HG03060 (cell line): ENCODE measurements around the gene GALNT17.

ENCODE experiments used
- ATAC-seq: cut with Tn5 transposase; IDR thresholded peaks from one replicate; pipeline ENCODE4 v1.9.1; 2021; ENCODE audit warnings: low read depth, moderate number of reproducible peaks; ENCODE audit not compliant: unreplicated experiment

GALNT17 gene

DNA sequence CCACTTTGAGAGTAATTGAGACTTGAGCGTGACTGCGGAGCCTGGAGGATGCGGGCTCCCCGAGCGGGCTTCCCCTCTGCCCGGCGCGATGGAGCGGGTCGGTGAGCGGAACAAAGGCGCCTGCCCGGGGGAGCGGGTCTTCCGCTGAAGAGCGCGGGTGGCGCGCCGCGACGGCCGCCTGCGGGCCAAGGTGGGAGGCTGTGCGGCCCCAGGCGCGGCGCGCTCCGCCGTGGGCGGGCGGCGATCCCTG, at the start of gene GALNT17:
TSS of gene GALNT17 (plus strand) at position 18 of the 250 bp plus-strand sequence.
- no peak for ATAC-seq

DNA sequence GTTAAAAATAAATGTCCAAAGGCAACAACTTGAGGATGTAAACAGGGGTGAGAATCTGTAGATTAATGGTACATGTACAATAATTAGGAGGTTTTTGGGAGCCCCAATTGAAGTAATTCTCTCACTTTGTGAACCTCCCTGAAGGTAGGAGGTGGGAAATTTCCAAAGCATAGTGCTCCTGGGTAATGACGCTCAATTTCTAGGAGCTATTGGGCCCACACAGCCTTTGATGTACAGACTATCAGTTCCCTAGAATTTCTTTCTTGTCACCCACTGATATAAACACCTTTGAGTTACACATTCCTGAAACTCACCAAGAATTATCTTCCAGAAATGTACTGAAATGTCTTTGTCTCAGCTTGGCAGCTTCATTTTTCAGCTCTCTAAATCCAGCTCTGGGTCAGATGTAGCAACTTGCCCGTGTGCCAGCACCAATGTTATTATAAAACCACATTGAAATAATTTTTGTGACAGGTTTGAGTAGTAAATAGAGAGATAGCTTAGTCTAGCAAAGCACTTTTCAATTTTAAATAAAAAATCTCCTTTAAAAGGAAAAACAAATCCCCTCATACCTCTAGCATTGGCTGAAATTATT, 36.6 kb upstream of the GALNT17 start:
- no peak for ATAC-seq

DNA sequence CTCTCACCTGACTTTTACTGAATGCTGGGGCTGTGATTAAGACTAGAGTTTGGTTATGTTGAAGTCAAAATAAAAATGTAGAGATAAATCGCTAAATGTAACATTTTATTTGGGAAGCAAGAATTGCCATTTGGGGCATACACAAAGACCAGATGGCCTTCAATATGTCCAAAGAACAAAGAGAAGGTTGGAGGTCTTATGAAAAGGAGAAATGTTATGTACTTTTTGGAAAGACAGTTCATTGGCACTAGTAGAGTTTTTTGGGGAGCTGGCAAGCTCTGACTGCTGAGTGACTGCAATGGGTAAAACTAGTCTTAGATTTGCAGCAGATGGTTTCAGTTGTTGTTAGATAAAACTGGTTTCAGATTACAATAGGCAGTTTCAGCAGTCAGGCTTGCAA, 35.6 kb upstream of the GALNT17 start:
- no peak for ATAC-seq

- ATAC-seq, result no peak
Measured at GRCh38 chr7:71106226-71106625, 25.7 kb upstream of the GALNT17 start.

DNA sequence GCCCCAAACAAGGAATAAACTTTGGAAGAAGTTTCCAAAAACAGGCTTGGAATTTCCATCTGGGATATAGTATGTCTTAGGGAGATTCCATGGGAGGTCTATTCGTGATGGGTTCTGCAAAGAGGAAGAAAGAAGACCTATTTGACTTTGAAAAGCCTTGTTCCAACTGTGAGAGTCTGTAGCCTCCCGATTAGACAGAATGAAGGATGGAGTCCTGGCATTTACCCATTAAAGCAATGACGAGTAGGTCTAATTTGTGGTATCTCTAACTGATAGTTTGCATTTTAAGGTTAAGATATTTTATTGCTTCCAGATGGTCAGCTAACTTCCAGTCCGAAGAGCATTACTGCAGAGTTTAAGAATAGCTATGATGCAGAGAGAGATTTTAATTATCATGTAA, 19.5 kb upstream of the GALNT17 start:
- ATAC-seq, result no peak

GRCh38 chr7:71120096-71120495, 11.8 kb upstream of the GALNT17 start:
- ATAC-seq, result no peak

GRCh38 chr7:71129126-71129525, 2.8 kb upstream of the GALNT17 start:
- ATAC-seq, result no peak

GRCh38 chr7:71130031-71130679, 1.8 kb upstream of the GALNT17 start:
- ATAC-seq, result no peak

GRCh38 chr7:71131256-71132126, 453 bp upstream of the GALNT17 start:
- ATAC-seq, result no peak

- ATAC-seq, result no peak
Measured at GRCh38 chr7:71132377-71133231, 660 bp downstream of the GALNT17 start.

DNA sequence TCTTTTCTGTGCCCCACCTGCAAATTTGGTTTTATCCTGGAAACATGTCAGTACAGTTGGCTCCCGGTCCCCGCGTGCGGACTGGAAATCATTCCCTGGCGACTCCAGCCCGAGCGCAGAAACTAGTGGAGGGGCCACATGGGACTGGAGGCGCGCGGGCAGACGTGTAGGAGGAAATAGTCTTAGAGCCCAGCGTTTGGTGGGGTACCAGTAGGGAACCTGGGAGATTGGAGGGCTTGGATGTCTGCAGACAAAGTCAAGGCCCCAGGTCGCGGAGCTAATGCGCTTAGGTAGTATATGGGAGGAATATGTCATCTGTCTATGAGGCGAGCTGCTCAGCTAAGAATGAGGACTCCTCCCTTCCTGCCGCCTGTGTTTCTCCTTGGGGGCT, 1.3 kb downstream of the GALNT17 start:
- ATAC-seq, result no peak

GRCh38 chr7:71133856-71134255, 1.9 kb downstream of the GALNT17 start:
- ATAC-seq, result no peak

DNA sequence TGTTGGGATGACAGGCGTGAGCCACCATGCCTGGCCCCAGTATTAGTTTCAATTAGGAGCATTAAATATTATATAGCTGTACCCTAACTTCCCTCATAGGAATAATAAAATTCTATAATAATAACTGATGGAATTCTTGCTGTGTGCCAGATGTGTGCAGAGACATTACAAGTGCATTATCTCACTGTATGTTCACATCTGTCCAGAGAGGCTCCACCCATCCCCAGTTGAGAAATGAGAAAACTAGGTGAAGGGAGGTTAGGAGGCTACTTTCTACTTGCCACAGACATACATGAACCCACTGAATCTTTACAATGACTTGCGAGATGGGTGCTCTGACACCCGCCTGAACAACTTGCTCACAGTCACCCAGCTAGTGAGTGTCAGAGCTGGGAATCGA, 3.2 kb downstream of the GALNT17 start:
- no peak for ATAC-seq

DNA sequence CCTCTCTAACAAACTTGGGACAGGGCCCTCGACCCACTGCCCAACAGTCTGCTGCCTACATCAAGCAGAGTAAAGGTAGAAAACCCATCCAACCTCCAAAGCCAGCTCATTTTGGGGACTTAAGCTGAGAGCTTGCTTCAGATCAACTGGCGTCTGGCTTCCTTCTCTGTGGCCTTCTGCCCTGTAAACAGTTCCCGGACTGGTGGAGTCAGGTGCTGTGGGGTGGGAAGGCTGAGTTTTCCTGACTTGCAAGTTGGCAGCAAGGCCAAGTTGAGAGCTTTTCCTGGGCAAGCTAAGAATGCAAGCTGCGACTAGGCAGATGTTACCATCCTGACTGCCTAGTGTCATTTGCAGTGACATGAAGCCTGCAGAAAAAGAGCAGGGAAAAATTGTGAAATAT, 3.7 kb downstream of the GALNT17 start:
- ATAC-seq, result no peak

GRCh38 chr7:71137479-71137878, 5.5 kb downstream of the GALNT17 start:
- no peak for ATAC-seq

DNA sequence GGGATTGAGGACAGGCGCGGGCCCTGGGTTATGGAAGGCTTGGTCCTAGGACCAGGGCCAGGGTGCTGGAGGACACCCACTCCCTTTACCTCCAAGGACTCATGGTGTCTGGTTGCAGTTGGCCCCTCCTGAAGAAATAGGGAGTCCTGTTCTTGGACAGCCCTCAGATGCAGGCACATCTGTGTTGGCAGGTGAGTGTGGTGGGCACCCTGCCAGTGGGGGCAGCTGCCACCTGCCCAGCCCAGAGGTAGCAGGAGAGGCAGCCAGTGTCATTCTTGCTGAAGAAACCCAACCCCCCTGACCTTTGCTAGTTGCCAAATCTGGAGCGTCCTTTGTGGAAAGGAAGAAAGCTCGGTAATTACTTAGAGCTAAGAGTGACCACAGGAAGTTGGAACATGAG, 8.3 kb downstream of the GALNT17 start:
- ATAC-seq, result no peak

DNA sequence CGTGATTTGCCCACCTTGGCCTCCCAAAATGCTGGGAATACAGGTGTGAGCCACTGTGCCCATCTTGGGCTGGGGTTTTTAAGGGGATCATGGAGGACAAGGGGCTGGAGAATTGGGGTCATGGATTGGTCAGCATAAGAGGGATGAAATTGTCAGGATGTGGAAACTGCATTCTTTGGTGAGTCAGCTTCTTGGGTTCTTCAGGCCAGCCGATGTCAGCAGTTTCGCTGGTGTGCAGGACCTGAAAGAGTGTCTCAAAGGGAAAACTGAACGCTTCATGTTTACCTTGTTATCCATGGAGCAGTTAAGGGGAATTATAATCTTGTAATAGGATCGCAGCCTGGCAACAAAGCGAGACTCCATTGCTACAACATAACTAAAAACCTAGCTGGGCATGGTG, 13.0 kb downstream of the GALNT17 start:
- ATAC-seq, result no peak

- no peak for ATAC-seq
Measured at GRCh38 chr7:71145906-71146901, 14.3 kb downstream of the GALNT17 start.

GRCh38 chr7:71148098-71148497, 16.2 kb downstream of the GALNT17 start:
- no peak for ATAC-seq

GRCh38 chr7:71155236-71155635, 23.3 kb downstream of the GALNT17 start:
- ATAC-seq, result no peak
